Neural progenitor cell (in vitro differentiated cells): ENCODE data around the gene TLK2. TPM values are rescaled to one million over a fixed set of nuclear protein-coding genes. Genes with fewer than 3 reads are reported as not detected.

Source experiments
- DNase-seq: peaks from one replicate; pipeline ENCODE4 v3.0.0-alpha.2; 2016; ENCODE audit warnings: low spot score
- H2AFZ ChIP-seq: fragments of 200-600 bp; sonication (generic); replicated peaks from 2 replicates; pipeline ENCODE4 v1.6.1; 2016; ENCODE audit warnings: antibody characterized with exemption
- H3F3A ChIP-seq: fragments of 200-600 bp; sonication (generic); 2 replicates; pipeline ENCODE4 v1.6.1; 2016; ENCODE audit warnings: antibody characterized with exemption, low read depth
- H3K27ac ChIP-seq: fragments of 200-600 bp; sonication (generic); 2 replicates; pipeline ENCODE4 v1.5.1; 2016; ENCODE audit warnings: mild to moderate bottlenecking
- H3K27me3 ChIP-seq: fragments of 200-600 bp; sonication (generic); 2 replicates; pipeline ENCODE4 v1.6.1; 2016; ENCODE audit warnings: mild to moderate bottlenecking, moderate library complexity
- H3K36me3 ChIP-seq: fragments of 200-600 bp; sonication (generic); 2 replicates; pipeline ENCODE4 v1.5.1; 2016
- H3K4me1 ChIP-seq: fragments of 200-600 bp; sonication (generic); 2 replicates; pipeline ENCODE4 v1.6.1; 2016; ENCODE audit warnings: mixed run types
- H3K4me2 ChIP-seq: fragments of 200-600 bp; sonication (generic); 2 replicates; pipeline ENCODE4 v1.6.1; 2016
- H3K4me3 ChIP-seq: fragments of 200-600 bp; sonication (generic); 2 replicates; pipeline ENCODE4 v1.5.1; 2016
- H3K79me2 ChIP-seq: fragments of 200-600 bp; sonication (generic); 2 replicates; pipeline ENCODE4 v1.6.1; 2016; ENCODE audit warnings: low read depth
- H3K9ac ChIP-seq: fragments of 200-600 bp; sonication (generic); 2 replicates; pipeline ENCODE4 v1.6.1; 2016
- H3K9me3 ChIP-seq: fragments of 200-600 bp; sonication (generic); 2 replicates; pipeline ENCODE4 v1.5.1; 2016; ENCODE audit warnings: low read depth
- H4K20me1 ChIP-seq: fragments of 200-600 bp; sonication (generic); 2 replicates; pipeline ENCODE4 v1.6.1; 2016; ENCODE audit warnings: low read depth
- H3K27ac Mint-ChIP-seq: 3 replicates; pipeline ENCODE4 v1.8.0; 2021; ENCODE audit warnings: mixed read lengths
- H3K27me3 Mint-ChIP-seq: 2 replicates; pipeline ENCODE4 v1.8.0; 2022; ENCODE audit warnings: low read depth, mild to moderate bottlenecking, inconsistent platforms, moderate library complexity, mixed read lengths; ENCODE audit not compliant: insufficient read depth
- H3K36me3 Mint-ChIP-seq: 3 replicates; pipeline ENCODE4 v1.8.0; 2021; ENCODE audit warnings: mixed read lengths
- H3K4me1 Mint-ChIP-seq: 3 replicates; pipeline ENCODE4 v1.8.0; 2021; ENCODE audit warnings: mixed read lengths
- H3K4me3 Mint-ChIP-seq: 3 replicates; pipeline ENCODE4 v1.8.0; 2021; ENCODE audit warnings: mild to moderate bottlenecking, moderate library complexity, mixed read lengths
- H3K9me3 Mint-ChIP-seq: 3 replicates; pipeline ENCODE4 v1.8.0; 2020; ENCODE audit warnings: mixed read lengths
- CTCF ChIP-seq: fragments of 200-600 bp; sonication (generic); IDR thresholded peaks from 2 replicates; pipeline ENCODE4 v1.5.1; 2017; ENCODE audit warnings: antibody characterized with exemption, mild to moderate bottlenecking
- EZH2 ChIP-seq: fragments of 200-600 bp; sonication (generic); IDR thresholded peaks from 2 replicates; pipeline ENCODE4 v1.6.1; 2017; ENCODE audit warnings: antibody characterized with exemption, mild to moderate bottlenecking, moderate library complexity
- EZH2phosphoT487 ChIP-seq: fragments of 200-600 bp; sonication (generic); IDR thresholded peaks from 2 replicates; pipeline ENCODE4 v1.6.1; 2017; ENCODE audit warnings: antibody characterized with exemption
- total RNA-seq: library from RNA; depleted of rRNA; stranded (reverse); fragments of >200 nt; gene quantifications from 2 replicates; pipeline ENCODE4 v1.2.3, GENCODE V29; 2015; ENCODE audit warnings: low replicate concordance

The TLK2 gene
- total RNA-seq, 1 donor from 2014 or later = 89.9 TPM

GRCh38 chr17:62658136-62658920, 179.7 kb downstream of the TLK2 start:
- H3K79me2 ChIP-seq = no peaks in the 10 kb centered on the region
- Mint-ChIP-seq H3K27me3 (peaks cover 2% of the 10 kb centered on the region), H3K9me3 (peaks cover 19% of the 10 kb centered on the region), H3K4me3 (no peak overlapping the region), H3K36me3 (peaks cover 22% of the 10 kb centered on the region), H3K27ac (peak overlapping the region; percentile 99), H3K4me1 (peaks cover 42% of the 10 kb centered on the region)
- peak overlapping the region; percentile 60 for H3K4me2 ChIP-seq
- peaks cover 4% of the 10 kb centered on the region for H3K9me3 ChIP-seq
- H3K27me3 ChIP-seq = no peaks in the 10 kb centered on the region
- H3K4me1 ChIP-seq = peaks cover 33% of the 10 kb centered on the region
- H3K27ac ChIP-seq = peak overlapping the region; percentile 77
- no peak overlapping the region for H3K4me3 ChIP-seq
- no peak overlapping the region for H3K9ac ChIP-seq
- H3F3A ChIP-seq = peaks cover 34% of the 10 kb centered on the region
- DNase-seq = no peak
- no peak overlapping the region for H2AFZ ChIP-seq
- H4K20me1 ChIP-seq = peaks cover 13% of the 10 kb centered on the region
- no peaks in the 10 kb centered on the region for H3K36me3 ChIP-seq
- TF ChIP-seq EZH2phosphoT487 (no peak), CTCF (no peak), EZH2 (no peak)

- Histone ChIP-seq H3K4me1 (peaks cover 20% of the 10 kb centered on the region), H2AFZ (no peak overlapping the region), H3K9me3 (peaks cover 4% of the 10 kb centered on the region), H3K4me3 (no peak overlapping the region), H3K9ac (no peak overlapping the region), H3K79me2 (no peaks in the 10 kb centered on the region), H3K4me2 (no peak overlapping the region), H3K36me3 (no peaks in the 10 kb centered on the region), H4K20me1 (no peaks in the 10 kb centered on the region), H3F3A (peaks cover 19% of the 10 kb centered on the region), H3K27ac (no peak overlapping the region), H3K27me3 (no peaks in the 10 kb centered on the region)
- H3K4me1 Mint-ChIP-seq = peaks cover 26% of the 10 kb centered on the region
- TF ChIP-seq CTCF (no peak), EZH2phosphoT487 (no peak), EZH2 (no peak)
- no peak overlapping the region for H3K4me3 Mint-ChIP-seq
- DNase-seq = no peak
- peaks cover 19% of the 10 kb centered on the region for H3K9me3 Mint-ChIP-seq
- no peaks in the 10 kb centered on the region for H3K27me3 Mint-ChIP-seq
- peaks cover 21% of the 10 kb centered on the region for H3K36me3 Mint-ChIP-seq
- H3K27ac Mint-ChIP-seq = no peak overlapping the region
Observed at GRCh38 chr17:62660629-62661118, 182.0 kb downstream of the TLK2 start.

GRCh38 chr17:62661337-62661736, 182.7 kb downstream of the TLK2 start:
- no peak for TF ChIP-seq EZH2phosphoT487
- TF ChIP-seq CTCF = no peak
- no peak for TF ChIP-seq EZH2
- no peaks in the 10 kb centered on the region for H3K36me3 ChIP-seq
- Mint-ChIP-seq H3K27me3 (no peaks in the 10 kb centered on the region), H3K36me3 (peaks cover 19% of the 10 kb centered on the region), H3K4me3 (no peak overlapping the region), H3K4me1 (peaks cover 23% of the 10 kb centered on the region), H3K27ac (no peak overlapping the region), H3K9me3 (peaks cover 19% of the 10 kb centered on the region)
- no peak overlapping the region for H3K4me3 ChIP-seq
- peaks cover 20% of the 10 kb centered on the region for H3K4me1 ChIP-seq
- no peak overlapping the region for H3K4me2 ChIP-seq
- H3K9me3 ChIP-seq = peaks cover 4% of the 10 kb centered on the region
- no peak overlapping the region for H3K9ac ChIP-seq
- no peaks in the 10 kb centered on the region for H4K20me1 ChIP-seq
- no peak overlapping the region for H3K27ac ChIP-seq
- DNase-seq = no peak
- no peaks in the 10 kb centered on the region for H3K79me2 ChIP-seq
- peaks cover 19% of the 10 kb centered on the region for H3F3A ChIP-seq
- no peaks in the 10 kb centered on the region for H3K27me3 ChIP-seq
- H2AFZ ChIP-seq = no peak overlapping the region
